Measurements from ENCODE around the gene GDPD3. TPM values are rescaled to one million over a fixed set of nuclear protein-coding genes. Genes with fewer than 3 reads are reported as not detected.

Gene GDPD3
- total and polyA plus RNA-seq, 2 of the 13 experiments (the other 11 are each of a cell fraction or from before 2014, with no cell fraction given), result 18.7 to 20.6 TPM

DNA sequence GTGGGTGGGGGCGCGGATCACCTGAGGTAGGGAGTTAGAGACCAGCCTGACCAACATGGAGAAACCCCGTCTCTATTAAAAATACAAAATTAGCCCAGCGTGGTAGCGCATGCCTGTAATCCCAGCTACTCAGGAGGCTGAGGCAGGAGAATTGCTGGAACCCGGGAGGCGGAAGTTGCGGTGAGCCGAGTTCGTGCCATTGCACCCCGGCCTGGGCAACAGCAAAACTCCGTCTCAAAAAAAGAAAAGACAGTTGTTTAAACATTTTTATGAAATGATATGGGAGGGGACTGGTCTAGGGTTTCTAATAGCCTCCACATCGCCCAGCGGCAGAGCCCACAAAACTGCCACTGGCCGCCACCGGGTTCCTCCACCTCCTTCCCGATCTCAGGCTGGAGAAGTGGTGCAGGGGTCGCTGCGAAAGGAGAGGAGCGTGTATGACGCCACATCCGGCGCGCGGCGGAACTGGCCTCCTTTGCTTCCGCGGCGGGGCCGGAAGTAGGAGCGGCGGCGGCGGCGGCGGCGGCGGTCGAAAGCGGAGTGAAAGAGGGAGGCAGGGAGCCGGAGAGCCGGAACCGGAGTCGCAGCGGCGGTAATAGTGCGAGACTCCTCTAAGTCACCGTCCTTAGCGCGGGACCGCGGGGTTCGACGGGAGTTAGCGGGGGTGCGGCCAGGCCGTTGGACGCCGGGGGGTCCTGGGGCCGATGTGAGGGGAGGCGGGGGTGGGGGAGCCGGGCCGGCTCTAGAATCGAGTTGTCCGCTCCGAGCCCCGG is 37.6 kb downstream of the GDPD3 start, which contains the start of gene PPP4C (continued):
- TF ChIP-seq, protein P1, sequence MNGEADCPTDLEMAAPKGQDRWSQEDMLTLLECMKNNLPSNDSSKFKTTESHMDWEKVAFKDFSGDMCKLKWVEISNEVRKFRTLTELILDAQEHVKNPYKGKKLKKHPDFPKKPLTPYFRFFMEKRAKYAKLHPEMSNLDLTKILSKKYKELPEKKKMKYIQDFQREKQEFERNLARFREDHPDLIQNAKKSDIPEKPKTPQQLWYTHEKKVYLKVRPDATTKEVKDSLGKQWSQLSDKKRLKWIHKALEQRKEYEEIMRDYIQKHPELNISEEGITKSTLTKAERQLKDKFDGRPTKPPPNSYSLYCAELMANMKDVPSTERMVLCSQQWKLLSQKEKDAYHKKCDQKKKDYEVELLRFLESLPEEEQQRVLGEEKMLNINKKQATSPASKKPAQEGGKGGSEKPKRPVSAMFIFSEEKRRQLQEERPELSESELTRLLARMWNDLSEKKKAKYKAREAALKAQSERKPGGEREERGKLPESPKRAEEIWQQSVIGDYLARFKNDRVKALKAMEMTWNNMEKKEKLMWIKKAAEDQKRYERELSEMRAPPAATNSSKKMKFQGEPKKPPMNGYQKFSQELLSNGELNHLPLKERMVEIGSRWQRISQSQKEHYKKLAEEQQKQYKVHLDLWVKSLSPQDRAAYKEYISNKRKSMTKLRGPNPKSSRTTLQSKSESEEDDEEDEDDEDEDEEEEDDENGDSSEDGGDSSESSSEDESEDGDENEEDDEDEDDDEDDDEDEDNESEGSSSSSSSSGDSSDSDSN (CRISPR knock-in tag; IDR thresholded peaks at IDR 0.05), result peak; percentile 66
- TF ChIP-seq MTF2 (CRISPR knock-in tag; IDR thresholded peaks at IDR 0.05; ENCODE audit: borderline replicate concordance) (no peak), ZNF709 (CRISPR knock-in tag; IDR thresholded peaks at IDR 0.05) (peak; percentile 83), ZNF883 (CRISPR knock-in tag; IDR thresholded peaks at IDR 0.05; ENCODE audit: not compliant biosample characterization) (no peak), ISL2 (CRISPR knock-in tag; IDR thresholded peaks at IDR 0.05) (no peak), HMG20A (CRISPR knock-in tag; IDR thresholded peaks at IDR 0.05; ENCODE audit: borderline replicate concordance) (no peak), POLR2AphosphoS5 (IDR thresholded peaks at IDR 0.05; ENCODE audit: low read depth, low read length) (peak; percentile 100), SMAD3 (CRISPR knock-in tag; IDR thresholded peaks at IDR 0.05) (peak; percentile 73; the same call in 1 of the 2 replicates), ZNF180 (CRISPR knock-in tag; IDR thresholded peaks at IDR 0.05; ENCODE audit: borderline replicate concordance, low read depth) (no peak), TAF1 (CRISPR knock-in tag; IDR thresholded peaks at IDR 0.05) (peak; percentile 90), JUN (CRISPR knock-in tag; IDR thresholded peaks at IDR 0.05) (no peak)
- TF ChIP-seq, protein P2, sequence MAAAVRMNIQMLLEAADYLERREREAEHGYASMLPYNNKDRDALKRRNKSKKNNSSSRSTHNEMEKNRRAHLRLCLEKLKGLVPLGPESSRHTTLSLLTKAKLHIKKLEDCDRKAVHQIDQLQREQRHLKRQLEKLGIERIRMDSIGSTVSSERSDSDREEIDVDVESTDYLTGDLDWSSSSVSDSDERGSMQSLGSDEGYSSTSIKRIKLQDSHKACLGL (CRISPR knock-in tag; IDR thresholded peaks at IDR 0.05), result peak; percentile 53; the same call in 1 of the 2 replicates
- TF ChIP-seq, protein P3, sequence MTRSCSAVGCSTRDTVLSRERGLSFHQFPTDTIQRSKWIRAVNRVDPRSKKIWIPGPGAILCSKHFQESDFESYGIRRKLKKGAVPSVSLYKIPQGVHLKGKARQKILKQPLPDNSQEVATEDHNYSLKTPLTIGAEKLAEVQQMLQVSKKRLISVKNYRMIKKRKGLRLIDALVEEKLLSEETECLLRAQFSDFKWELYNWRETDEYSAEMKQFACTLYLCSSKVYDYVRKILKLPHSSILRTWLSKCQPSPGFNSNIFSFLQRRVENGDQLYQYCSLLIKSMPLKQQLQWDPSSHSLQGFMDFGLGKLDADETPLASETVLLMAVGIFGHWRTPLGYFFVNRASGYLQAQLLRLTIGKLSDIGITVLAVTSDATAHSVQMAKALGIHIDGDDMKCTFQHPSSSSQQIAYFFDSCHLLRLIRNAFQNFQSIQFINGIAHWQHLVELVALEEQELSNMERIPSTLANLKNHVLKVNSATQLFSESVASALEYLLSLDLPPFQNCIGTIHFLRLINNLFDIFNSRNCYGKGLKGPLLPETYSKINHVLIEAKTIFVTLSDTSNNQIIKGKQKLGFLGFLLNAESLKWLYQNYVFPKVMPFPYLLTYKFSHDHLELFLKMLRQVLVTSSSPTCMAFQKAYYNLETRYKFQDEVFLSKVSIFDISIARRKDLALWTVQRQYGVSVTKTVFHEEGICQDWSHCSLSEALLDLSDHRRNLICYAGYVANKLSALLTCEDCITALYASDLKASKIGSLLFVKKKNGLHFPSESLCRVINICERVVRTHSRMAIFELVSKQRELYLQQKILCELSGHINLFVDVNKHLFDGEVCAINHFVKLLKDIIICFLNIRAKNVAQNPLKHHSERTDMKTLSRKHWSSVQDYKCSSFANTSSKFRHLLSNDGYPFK (CRISPR knock-in tag; IDR thresholded peaks at IDR 0.05; ENCODE audit: borderline replicate concordance), result peak; percentile 69; the same call in 1 of the 2 replicates
- TF ChIP-seq, protein P4, sequence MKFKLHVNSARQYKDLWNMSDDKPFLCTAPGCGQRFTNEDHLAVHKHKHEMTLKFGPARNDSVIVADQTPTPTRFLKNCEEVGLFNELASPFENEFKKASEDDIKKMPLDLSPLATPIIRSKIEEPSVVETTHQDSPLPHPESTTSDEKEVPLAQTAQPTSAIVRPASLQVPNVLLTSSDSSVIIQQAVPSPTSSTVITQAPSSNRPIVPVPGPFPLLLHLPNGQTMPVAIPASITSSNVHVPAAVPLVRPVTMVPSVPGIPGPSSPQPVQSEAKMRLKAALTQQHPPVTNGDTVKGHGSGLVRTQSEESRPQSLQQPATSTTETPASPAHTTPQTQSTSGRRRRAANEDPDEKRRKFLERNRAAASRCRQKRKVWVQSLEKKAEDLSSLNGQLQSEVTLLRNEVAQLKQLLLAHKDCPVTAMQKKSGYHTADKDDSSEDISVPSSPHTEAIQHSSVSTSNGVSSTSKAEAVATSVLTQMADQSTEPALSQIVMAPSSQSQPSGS (CRISPR knock-in tag; IDR thresholded peaks at IDR 0.05), result no peak; the same call in 1 of the 2 replicates
- TF ChIP-seq, protein P5, sequence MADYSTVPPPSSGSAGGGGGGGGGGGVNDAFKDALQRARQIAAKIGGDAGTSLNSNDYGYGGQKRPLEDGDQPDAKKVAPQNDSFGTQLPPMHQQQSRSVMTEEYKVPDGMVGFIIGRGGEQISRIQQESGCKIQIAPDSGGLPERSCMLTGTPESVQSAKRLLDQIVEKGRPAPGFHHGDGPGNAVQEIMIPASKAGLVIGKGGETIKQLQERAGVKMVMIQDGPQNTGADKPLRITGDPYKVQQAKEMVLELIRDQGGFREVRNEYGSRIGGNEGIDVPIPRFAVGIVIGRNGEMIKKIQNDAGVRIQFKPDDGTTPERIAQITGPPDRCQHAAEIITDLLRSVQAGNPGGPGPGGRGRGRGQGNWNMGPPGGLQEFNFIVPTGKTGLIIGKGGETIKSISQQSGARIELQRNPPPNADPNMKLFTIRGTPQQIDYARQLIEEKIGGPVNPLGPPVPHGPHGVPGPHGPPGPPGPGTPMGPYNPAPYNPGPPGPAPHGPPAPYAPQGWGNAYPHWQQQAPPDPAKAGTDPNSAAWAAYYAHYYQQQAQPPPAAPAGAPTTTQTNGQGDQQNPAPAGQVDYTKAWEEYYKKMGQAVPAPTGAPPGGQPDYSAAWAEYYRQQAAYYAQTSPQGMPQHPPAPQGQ (CRISPR knock-in tag; IDR thresholded peaks at IDR 0.05; ENCODE audit: borderline replicate concordance), result no peak
- TF ChIP-seq, protein P6, sequence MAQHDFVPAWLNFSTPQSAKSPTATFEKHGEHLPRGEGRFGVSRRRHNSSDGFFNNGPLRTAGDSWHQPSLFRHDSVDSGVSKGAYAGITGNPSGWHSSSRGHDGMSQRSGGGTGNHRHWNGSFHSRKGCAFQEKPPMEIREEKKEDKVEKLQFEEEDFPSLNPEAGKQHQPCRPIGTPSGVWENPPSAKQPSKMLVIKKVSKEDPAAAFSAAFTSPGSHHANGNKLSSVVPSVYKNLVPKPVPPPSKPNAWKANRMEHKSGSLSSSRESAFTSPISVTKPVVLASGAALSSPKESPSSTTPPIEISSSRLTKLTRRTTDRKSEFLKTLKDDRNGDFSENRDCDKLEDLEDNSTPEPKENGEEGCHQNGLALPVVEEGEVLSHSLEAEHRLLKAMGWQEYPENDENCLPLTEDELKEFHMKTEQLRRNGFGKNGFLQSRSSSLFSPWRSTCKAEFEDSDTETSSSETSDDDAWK (CRISPR knock-in tag; IDR thresholded peaks at IDR 0.05), result no peak
- TF ChIP-seq, protein P7, sequence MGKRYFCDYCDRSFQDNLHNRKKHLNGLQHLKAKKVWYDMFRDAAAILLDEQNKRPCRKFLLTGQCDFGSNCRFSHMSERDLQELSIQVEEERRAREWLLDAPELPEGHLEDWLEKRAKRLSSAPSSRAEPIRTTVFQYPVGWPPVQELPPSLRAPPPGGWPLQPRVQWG (CRISPR knock-in tag; IDR thresholded peaks at IDR 0.05; ENCODE audit: borderline replicate concordance, low read depth), result 0 out of 2 replicates have a peak, but pooled peaks have one; percentile 55

Measured in HepG2 (cell line).